ENCODE data around the gene SIGLECL1. TPM values are rescaled to one million over a fixed set of nuclear protein-coding genes. Genes with fewer than 3 reads are reported as not detected.
"Not testable (repeated sequence)": the region's sequence is repeated elsewhere in the genome, so short reads cannot be mapped to it uniquely, and the experiment has no call there.

SIGLECL1 gene
- polyA plus RNA-seq (ENCODE audit: insufficient read length), result not detected

DNA sequence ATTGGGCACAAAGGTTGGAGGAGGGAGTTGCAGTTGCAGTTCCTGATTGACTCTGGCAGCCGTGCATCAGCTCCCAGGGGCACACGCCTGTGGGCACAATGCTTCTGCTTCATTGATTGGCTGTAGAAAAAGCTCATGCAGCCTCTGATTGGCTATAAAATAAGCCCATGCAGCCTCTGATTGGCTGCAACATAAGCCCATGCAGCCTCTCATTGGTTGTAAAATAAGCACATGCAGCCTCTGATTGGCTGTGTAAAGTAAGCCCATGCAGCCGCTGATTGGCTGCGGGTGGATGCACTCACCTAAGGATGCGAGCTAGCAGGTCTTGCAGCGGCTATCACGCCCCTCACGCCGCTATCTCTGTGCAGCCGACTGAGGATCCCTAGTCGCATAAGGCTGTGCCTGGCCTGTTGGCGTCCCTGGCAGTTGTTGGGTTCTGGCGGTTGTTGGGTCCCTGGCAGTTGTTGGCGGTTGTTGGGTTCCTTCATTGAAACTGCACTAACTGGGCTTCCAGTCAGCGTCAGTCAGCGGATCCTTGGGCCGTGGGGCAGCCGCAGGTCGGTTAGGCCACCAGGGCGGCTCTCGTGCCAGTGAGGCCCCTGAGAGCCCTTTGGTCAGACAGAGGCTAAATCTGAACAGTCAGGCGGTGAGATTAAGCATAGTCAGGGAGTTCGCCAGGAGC, at the start of gene SIGLECL1:
Gene SIGLECL1, plus strand, starts transcription at position 295 of the 682 bp plus-strand sequence. CDS start 12,993 bp downstream, outside the sequence.
- DNase-seq (ENCODE audit: low read depth), result no peak

DNA sequence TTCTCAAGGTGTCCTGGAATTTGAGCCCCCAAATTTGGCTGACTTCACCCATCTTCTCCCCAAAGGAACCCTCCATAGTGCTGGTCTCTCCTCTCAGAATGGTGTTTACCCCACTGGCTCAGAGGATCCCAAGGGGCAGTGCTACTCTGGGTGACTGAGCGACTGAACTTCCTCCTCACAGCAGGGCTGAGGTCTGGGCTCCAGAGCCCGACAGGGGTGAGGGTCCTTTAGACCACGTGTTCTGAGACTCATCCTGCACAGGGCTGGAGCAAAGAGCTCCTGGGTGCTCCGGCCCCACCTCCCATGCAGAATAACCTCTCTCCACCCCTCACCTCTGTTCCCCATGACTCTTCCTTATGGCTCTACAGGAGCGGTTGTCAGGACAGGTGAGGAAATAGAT, 49.2 kb upstream of the SIGLECL1 start:
- DNase-seq (ENCODE audit: low read depth), result no peak

DNA sequence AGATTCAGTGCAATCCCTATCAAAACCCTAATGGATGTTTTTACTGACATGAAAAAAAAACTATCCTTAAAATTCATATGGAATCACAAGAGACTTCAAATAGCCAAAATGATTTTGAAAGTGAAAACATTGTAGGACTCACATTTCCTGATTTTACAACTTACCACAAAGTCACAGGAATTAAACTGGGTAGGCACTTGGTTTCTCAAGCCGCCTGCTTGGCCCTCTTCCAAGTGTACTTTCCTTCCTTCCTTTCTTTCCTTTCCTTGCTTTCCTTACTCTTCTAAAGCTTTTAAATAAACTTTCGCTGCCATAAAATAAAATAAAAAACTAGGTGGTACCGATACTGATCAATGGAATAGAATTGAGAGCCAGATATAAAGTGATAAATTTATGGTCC, 47.0 kb upstream of the SIGLECL1 start:
- DNase-seq (ENCODE audit: low read depth), result no peak

DNA sequence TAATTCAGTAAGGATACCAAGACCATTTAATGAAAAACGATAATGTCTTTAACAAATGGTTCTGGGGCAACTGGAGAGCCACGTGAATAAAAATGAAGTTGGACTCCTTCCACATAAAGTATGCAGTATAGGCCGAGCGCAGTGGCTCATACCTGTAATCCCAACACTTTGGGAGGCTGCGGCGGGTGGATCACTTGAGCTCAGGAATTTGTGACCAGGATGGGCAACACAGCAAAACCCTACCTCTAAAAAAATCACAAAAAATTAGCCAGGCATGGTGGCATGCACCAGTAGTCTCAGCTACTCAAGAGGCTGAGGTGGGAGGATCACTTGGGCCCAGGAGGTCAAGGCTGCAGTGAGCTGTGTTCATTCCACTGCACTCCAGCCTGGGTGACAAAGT, 46.6 kb upstream of the SIGLECL1 start:
- DNase-seq (ENCODE audit: low read depth), result no peak

DNA sequence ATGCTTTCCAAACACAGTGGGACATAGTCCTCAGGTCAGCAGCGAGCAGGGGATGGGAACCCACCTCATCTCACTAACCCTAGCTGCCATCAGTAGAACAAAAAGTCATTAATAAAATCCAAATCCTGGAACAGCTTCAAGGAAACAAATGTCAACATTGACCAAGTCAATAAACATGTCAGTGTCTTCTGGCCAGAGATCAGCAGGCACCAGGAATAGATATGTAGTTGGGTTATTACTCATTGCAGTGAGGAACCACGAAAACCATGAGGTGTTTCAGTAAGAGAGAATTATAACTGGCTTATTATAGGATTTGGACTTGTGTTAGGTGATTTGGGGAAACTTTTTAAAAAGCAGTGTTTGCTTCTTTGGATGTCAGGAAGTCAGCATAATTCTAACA, 43.1 kb upstream of the SIGLECL1 start:
- no peak for DNase-seq (ENCODE audit: low read depth)

DNA sequence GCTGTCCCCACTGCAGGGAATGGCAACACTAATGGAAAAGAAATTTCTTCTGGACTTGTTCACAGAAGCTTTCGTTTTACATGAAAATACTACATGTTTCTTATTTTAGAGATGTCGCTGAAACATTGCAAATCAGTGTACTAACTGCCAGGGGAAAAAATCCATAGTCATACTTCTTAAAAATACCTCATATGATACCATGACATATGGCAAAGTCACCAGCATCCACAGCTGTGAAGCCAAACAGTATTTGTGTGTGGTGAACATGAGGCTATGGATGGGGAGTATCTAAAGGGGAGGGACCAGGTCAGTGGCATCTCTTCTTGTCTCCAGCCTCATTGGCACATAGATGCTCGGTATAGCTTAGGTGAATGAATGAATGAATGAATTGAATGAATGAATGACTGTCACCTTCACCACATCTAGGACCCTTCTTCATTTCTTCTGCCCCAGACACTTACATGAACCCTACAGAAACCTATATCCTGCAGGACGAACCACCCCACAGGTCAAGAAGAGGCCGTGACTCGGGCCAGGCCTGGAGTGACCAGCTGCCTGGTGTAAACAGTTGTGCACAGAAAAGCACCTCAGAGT, 40.6 kb upstream of the SIGLECL1 start:
- no peak for DNase-seq (ENCODE audit: low read depth)

DNA sequence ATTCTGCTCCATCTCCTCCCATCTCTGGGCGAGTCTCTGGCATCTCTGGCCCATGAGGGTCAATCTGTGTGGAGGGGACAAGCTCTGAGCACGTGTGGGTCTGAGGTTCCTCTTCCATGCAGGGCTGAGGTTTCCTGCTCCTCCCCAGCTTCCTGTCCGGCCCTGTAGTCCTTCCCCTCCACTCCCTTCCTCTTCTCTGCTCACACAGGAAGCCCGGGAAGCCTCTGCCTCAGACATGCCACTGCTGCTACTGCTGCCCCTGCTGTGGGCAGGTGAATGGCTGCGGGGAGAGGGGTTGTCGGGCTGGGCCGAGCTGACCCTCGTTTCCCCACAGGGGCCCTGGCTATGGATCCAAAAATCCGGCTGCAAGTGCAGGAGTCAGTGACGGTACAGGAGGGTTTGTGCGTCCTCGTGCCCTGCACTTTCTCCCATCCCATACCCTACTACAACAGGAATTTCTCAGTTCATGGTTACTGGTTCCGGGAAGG, 40.0 kb upstream of the SIGLECL1 start:
- DNase-seq (ENCODE audit: low read depth), result not testable (repeated sequence)

DNA sequence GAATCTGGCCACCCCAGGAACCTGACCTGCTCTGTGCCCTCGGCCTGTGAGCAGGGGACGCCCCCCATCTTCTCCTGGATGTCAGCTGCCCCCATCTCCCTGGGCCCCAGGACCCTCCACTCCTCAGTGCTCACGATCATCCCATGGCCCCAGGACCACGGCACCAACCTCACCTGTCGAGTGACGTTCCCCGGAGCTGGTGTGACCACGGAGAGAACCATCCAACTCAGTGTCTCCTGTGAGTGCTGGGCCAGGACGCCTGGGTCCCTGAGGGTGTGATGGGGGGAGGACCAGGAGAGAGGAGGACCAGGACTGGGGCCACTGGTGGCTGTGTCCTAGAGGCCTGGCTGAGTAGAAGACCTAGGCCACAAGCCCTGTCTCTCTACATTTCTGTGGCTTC, 39.0 kb upstream of the SIGLECL1 start:
- DNase-seq (ENCODE audit: low read depth), result no peak

DNA sequence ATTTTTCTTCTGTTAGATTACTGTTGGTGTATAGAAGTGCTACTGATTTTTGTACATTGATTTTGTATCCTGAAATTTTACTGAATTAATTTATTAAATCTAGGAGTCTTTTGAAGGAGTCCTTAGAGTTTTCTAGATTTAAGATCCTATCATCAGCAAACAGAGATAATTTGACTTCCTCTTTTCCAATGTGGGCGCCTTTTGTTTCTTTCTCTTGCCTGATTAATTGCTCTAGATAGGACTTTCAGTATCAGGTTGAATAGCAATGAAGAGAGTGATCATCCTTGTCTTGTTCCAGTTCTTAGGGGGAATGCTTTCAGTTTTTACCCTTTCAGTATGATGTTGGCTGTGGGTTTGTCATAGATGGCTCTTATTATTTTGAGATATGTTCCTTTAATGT, 31.6 kb upstream of the SIGLECL1 start:
- DNase-seq (ENCODE audit: low read depth), result no peak

DNA sequence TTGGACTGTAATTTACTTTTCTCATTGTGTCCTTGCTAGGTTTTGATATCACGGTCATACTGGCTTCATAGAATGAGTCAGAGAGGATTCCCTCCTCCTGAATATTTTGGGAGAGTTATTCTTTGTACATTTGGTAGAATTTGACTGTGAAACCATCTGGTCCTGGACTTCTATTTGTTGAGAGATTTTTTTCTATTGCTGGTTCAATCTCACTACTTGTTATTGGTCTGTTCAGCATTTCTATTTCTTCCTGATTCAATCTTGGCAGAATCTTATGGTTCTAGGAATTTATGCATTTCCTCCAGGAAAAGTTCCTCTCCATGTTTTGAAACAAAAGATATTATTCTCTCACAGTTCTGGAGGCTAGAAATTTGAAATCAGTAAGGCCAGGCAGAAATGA, 30.9 kb upstream of the SIGLECL1 start:
- DNase-seq (ENCODE audit: low read depth), result no peak

DNA sequence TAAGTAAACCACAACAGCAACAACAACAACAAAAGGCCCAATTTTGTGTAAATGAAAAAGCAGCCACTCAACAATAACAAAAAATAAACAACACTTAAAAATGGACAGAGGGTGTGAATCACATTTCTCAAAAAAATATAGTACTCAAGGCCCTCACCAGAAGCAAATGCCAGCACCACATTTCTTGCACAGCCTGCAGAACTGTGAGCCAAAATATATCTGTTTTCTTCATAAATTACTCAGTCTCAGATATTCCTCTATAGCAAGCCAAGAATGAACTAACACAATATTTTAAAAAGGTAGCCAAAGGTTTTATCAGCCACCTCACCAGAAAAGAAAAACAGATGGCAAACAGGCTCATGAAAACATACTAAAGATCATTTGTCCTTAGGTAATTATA, 29.9 kb upstream of the SIGLECL1 start:
- DNase-seq (ENCODE audit: low read depth), result no peak

DNA sequence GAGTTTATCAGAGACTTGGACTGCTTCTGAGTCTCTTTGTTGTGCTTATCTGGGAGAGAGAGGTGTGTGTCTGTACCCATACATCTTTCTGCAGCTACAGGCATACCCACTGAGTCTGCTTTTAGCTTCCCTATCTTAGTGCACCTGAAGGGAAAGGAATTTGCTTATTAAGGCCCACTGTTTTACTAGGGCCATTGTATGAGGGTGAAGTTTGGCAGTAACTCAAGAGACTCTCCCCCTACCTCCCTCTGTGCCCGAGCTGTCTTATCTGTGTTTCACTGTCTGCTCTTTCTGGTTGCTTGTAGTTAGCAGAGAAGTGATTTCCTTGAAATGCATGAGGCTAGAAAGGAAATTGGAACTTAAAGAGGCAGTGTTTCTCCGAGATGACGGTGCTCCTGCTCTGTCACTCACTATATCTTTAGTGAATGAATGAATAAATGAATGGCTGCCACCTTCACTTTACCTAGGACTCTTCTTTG, 26.7 kb upstream of the SIGLECL1 start:
- DNase-seq (ENCODE audit: low read depth), result no peak

DNA sequence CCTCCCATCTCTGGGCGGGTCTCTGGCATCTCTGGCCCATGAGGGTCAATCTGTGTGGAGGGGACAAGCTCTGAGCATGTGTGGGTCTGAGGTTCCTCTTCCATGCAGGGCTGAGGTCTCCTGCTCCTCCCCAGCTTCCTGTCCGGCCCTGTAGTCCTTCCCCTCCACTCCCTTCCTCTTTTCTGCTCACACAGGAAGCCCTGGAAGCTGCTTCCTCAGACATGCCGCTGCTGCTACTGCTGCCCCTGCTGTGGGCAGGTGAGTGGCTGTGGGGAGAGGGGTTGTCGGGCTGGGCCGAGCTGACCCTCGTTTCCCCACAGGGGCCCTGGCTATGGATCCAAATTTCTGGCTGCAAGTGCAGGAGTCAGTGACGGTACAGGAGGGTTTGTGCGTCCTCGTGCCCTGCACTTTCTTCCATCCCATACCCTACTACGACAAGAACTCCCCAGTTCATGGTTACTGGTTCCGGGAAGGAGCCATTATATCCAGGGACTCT, 25.9 kb upstream of the SIGLECL1 start, which contains the start of gene CD33:
Gene CD33, plus strand, starts transcription at position 183 of the 496 bp plus-strand sequence. Its CDS starts 39 bp downstream, at position 222.
- DNase-seq (ENCODE audit: low read depth), result not testable (repeated sequence)

DNA sequence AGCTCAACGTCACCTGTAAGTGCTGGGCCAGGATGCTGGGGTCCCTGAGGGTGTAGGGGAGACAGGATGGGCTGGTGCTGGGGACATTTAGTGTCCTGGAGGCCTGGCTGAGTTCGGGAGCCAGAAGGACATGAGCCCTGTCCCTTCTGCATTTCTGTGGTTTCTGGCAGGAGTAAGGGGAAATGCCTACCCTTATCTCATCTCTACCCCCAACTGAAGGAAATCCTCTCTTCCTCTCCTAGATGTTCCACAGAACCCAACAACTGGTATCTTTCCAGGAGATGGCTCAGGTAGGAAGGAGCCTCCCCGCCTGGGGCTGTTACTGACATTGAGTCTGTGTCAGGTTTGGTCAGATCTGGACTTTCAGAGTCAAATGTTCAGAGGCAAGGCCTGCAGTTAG, 24.8 kb upstream of the SIGLECL1 start:
- DNase-seq (ENCODE audit: low read depth), result no peak

DNA sequence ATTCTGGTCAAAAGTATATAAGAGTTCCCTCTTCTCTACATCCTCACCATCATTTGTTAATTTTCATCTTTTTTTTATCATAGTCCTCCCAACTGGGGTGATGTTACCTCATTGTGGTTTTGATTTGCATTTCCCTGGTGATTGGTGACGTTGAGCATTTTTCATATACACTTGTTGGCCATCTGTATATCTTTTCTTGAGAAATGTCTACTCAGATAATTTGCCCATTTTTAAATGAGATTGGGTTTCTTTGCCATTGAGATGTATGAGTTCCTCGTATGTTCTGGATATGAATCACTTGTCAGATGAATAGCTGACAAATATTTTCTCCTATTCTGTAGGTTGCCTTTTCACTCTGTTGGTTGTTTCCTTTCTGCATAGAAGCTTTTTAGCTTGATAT, 23.6 kb upstream of the SIGLECL1 start:
- no peak for DNase-seq (ENCODE audit: low read depth)

DNA sequence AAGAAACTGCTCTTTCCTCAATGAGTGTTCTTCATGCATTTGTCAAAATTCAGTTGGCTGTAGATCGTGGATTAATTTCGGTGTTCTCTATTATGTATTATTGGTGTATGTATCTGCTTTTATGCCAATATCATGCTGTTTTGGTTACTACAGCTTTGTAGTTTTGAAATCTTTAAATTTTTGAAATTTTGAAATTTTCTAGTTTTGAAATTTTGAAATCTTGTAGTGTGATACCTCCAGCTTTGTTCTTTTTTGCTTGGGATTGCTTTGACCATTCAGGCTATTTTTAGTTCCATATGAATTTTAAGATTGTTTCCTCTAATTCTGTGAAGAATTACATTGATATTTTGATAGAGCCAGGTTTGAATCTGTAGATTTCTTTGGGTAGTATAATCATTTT, 22.9 kb upstream of the SIGLECL1 start:
- DNase-seq (ENCODE audit: low read depth), result no peak

DNA sequence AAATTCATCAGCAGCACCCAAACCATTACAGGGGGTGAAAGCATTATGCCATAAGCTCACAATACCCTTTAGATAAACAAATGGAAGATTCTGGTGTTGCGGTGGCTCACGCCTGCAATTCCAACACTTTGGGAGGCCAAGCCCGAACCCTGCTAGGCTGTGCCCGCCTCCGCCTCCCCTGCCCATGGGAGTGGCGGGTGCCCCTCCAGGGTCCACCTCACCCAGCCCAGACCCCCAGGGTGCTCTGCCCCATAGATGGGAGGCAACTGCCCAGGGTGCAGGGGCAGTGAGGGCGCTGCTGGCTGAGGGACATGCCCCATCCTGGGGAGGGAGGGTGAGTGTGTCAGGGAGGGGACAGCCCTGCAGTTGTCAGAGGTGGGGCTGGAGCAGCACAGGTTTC, 10.0 kb upstream of the SIGLECL1 start:
- no peak for DNase-seq (ENCODE audit: low read depth)

DNA sequence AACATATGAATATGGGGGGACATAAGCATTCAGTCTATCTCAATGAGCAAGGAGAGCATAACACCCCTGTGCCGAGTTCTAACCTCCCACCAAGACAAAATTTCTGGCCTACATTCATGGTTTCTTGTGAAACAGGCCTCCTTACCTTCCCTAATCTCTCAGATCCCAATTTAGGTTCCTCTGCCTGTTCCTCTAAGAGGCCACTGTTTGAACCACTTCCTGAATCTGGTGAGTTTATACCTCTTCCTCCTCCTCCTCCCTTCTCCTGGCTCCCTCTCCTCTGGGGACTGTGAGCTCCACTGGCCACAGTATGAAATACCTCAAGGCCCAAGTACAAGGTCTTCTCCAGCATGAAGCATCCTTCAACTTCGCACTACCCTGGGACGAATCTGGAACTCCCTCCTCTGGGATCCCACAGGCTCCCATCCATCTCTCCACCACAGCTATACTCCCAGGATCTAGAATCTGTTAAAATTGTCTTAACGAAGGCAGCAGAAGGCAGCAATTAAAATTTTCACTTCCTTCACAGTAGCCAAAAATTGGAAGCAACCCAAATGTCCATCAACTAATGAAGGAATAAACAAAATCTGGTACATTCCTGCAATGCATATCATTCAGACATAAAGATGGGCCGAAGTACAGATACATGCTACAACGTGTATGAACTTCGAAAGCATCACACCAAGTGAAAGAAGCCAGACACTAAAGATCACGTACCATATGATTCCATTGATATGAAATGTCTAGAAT, 7.8 kb upstream of the SIGLECL1 start:
- DNase-seq (ENCODE audit: low read depth), result no peak

DNA sequence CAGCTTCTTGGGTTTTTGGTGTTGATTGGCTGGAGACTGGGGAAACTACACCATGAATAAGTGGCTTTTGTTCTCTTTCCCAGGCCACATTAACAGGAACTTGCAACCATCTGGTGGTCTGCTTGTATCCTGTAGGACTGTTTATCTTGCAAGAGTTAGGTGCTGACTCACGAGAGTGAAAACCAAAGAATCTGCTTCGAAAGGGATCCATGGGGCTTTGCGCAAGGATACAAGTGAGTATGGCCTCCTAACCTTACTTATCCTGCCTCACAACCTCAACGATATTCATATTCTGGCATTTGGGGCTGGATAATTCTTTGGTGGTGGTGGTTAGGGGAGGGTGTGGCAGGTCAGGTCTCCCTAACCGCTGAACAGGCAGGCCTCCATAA, 4.7 kb upstream of the SIGLECL1 start:
- no peak for DNase-seq (ENCODE audit: low read depth)

DNA sequence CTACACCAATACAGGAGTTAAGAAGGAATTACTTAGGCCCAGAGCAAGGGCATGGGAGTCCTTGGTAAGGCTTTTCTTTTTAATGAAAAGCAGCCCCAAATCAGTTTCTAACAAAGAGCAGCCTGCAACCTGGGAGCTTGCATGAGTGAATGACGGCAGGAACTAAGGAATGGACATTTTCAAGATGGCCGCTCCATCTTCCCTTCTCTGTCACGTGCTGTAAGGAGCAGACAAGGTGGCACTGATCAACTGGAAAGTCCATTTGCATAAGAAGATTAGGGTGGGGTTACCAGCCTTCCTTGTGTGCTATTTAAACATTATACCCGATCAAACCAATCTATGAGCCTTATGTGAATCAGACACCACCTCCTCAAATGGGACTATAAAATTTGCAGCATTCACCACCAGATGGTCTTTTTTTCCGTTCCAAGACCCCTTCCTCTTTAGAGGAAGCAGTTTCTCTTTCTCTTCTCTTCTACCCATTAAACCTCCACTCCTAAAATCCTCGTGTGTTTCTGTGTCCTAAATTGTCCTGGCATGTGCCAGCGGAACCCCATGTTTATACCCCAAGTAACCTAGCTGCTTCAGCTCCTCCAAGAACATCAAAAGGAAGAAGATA, 2.8 kb upstream of the SIGLECL1 start:
- no peak for DNase-seq (ENCODE audit: low read depth)

DNA sequence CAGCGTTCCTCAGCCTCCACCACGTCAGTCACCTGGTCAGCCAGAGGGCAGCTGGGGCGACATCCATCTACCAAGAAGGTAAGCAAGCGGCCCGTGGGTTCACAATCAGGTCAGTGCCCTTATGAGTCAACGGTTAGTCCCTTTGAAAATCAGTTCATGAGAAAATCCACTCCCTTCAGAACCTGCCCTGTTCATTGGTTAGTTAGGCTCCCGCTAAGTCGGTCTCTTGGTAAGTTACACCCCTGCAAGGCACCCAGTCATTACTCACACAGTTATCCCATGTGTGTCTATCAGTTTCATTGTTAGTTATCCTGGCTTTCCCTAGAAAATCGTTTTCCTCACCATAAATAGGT, 564 bp downstream of the SIGLECL1 start:
- no peak for DNase-seq (ENCODE audit: low read depth)

Measured in forelimb muscle (tissue), 1 donor.